Heart left ventricle (tissue), 16 donors: Measurements from ENCODE around the gene LCN10. TPM values are rescaled to one million over a fixed set of nuclear protein-coding genes. Genes with fewer than 3 reads are reported as not detected.
"Not testable (repeated sequence)": the region's sequence is repeated elsewhere in the genome, so short reads cannot be mapped to it uniquely, and the experiment has no call there.

Experiments used
- ATAC-seq, 4 donors: fragments of 200-7000 bp; cut with Tn5 transposase; one replicate each; pipeline ENCODE4 v1.9.1; 2020 to 2022; ENCODE audit warnings: moderate library complexity in 4 of 4, mild to moderate bottlenecking in 3 of 4, moderate number of reproducible peaks in 1 of 4
- DNase-seq, 5 donors: peaks; one replicate each; pipeline ENCODE4 v3.0.0-alpha.2; 2020
- H3K27ac ChIP-seq, 12 donors: fragments of 200-600 bp; sonication (generic) in 4 of 12; one replicate each; pipeline versions ENCODE4 v1.5.0 to v1.8.0; 2016 to 2022; ENCODE audit warnings: mild to moderate bottlenecking in 2 of 12
- H3K27me3 ChIP-seq, 9 donors: fragments of 200-600 bp; sonication (generic) in 2 of 9; one replicate each; pipeline versions ENCODE4 v1.5.1 to v1.8.0; 2016 to 2022; ENCODE audit warnings: mild to moderate bottlenecking in 3 of 9
- H3K36me3 ChIP-seq, 9 donors: fragments of 200-600 bp; sonication (generic) in 2 of 9; one replicate each; pipeline versions ENCODE4 v1.5.0 to v1.8.0; 2018 to 2022; ENCODE audit warnings: mild to moderate bottlenecking in 2 of 9
- H3K4me1 ChIP-seq, 12 donors: fragments of 200-600 bp; sonication (generic) in 4 of 12; one replicate each; pipeline versions ENCODE4 v1.5.0 to v1.8.0; 2016 to 2022; ENCODE audit warnings: mild to moderate bottlenecking in 3 of 12
- H3K4me3 ChIP-seq, 12 donors: fragments of 200-600 bp; sonication (generic) in 4 of 12; one replicate each; pipeline versions ENCODE4 v1.5.0 to v1.8.0; 2017 to 2022; ENCODE audit warnings: mild to moderate bottlenecking in 9 of 12, moderate library complexity in 4 of 12
- H3K9me3 ChIP-seq, 12 donors: fragments of 200-600 bp; sonication (generic) in 4 of 12; one replicate each; pipeline versions ENCODE4 v1.5.0 to v1.8.0; 2016 to 2022; ENCODE audit warnings: mild to moderate bottlenecking in 1 of 12
- CTCF ChIP-seq, 12 donors: fragments of 200-600 bp; sonication (generic) in 4 of 12; IDR thresholded peaks; one replicate each; pipeline versions ENCODE4 v1.5.0 to v1.8.0; 2018 to 2022; ENCODE audit warnings: antibody characterized with exemption in 12 of 12, mild to moderate bottlenecking in 5 of 12
- POLR2A ChIP-seq, 2 donors: fragments of 450-650 bp; IDR thresholded peaks; one replicate each; pipeline ENCODE4 v1.6.1; 2017; ENCODE audit warnings: antibody characterized with exemption in 2 of 2, mild to moderate bottlenecking in 2 of 2, moderate library complexity in 2 of 2
- whole genome bisulfite sequencing, 4 donors: extraction: QIAGEN DNeasy Blood & Tissue Kit in 2 of 4; methylation state at CpG; one replicate each; pipeline versions ENCODE4 v1.1.5 to v1.1.7; 2013 to 2018; 5-methylcytosine and 5-hydroxymethylcytosine counted together
- intact Hi-C, 10 donors: fragments of 100-400 bp; cut with DNase I; formaldehyde crosslinking; loops; one replicate each; pipeline versions ENCODE4 v1.11.1 to v1.14.2; 2022
- polyA plus RNA-seq, 2 donors: library from polyadenylated mRNA; stranded (reverse); fragments of 200-250 nt; gene quantifications; one replicate each; pipeline ENCODE4 v1.2.3, GENCODE V29; 2013
- total RNA-seq, 9 donors: library from RNA; depleted of rRNA in 2 of 9; stranded (reverse); fragments of >200 nt in 2 of 9; fragmentation: NEBNext Ultra II Directional in 3 of 9; extraction: Animal tissue kit (Norgen Biotek cat#: 25700) in 3 of 9; gene quantifications; one replicate each; pipeline versions ENCODE4 v1.1.0 to v1.2.4, GENCODE V29; 2016 to 2023
- donor health status: ischemic (EF 13 %, LVEDD 7.1; RV severe dilation, severe dysfunction).
- donor health status: healthy with polysubstance abuse.
- donor health status: DM: no; HTN: yes; CAD: no.
- donor health status: DM: no; HTN: no; CAD: no.
- donor health status: ischemic (EF 25% LVEDD 6.9; RV normal size, moderate dysfunction).
- donor health status: ischemic (EF 25% LVEDD 5.7; RV mildly dilated, moderate dysfunction).
- donor health status: healthy.
- donor health status: DM: yes; HTN: yes; CAD: no.
- donor health status: ischemic (EF 35%, LVEDD 5.7; RV mildly dilated, moderate dysfunction).
- donor health status: nonischemic (EF 11% LVEDD 7.7; RV severe dilation, severe dysfunction).
- donor health status: DM: yes; HTN: yes; CAD: no.
- donor health status: PGD.
- donor health status: ischemic (EF 29% LVEDD 5.4; RV normal size, mild dysfunction).
- donor health status: nonischemic (EF 23%, LVEDD 6.1; RV moderate dilation, normal function).

Gene LCN10
- total and polyA plus RNA-seq, 11 donors = 0.50 to 40.7 (median 10.5) TPM

- no peak for TF ChIP-seq CTCF (IDR thresholded peaks at IDR 0.05)
- TF ChIP-seq POLR2A (IDR thresholded peaks at IDR 0.05) = no peak
- Histone ChIP-seq H3K4me1 (peaks cover 0 to 24% (median 11%) of the 10 kb centered on the region in 12 donors), H3K27me3 (no peaks in the 10 kb centered on the region), H3K4me3 (no peak overlapping the region), H3K36me3 (no peaks in the 10 kb centered on the region), H3K9me3 (no peaks in the 10 kb centered on the region), H3K27ac (no peak overlapping the region)
- no peak for ATAC-seq
- no peak for DNase-seq
- intact Hi-C loops = loop anchor here in 8 of 10 donors (2.0 to 10.0 kb wide), 6 partner anchors 248 to 448 kb away; partner anchors contain the start of genes CYSRT1 (in 2 of the 8), RNF224 (in 2 of the 8), RNF208 (in 1 of the 8) and SLC34A3 (in 1 of the 8)
- WGBS, 4 donors = 67 to 77% (median 72%) methylated on average over 10 of the region's 10 CpGs
Measured at GRCh38 chr9:136786451-136786850, 43.7 kb upstream of the LCN10 start.

- H3K27ac ChIP-seq, ATAC-seq, DNase-seq, H3K36me3 ChIP-seq, H3K9me3 ChIP-seq, H3K4me3 ChIP-seq, H3K27me3 ChIP-seq: not testable (repeated sequence)
- intact Hi-C loops = loop anchor here in 8 of 10 donors (2.0 to 10.0 kb wide), 6 partner anchors 249 to 449 kb away; partner anchors contain the start of genes CYSRT1 (in 2 of the 8), RNF224 (in 2 of the 8), RNF208 (in 1 of the 8) and SLC34A3 (in 1 of the 8)
- 86 to 92% (median 89%) methylated on average over 18 to 23 of the region's 23 CpGs for WGBS, 4 donors
- H3K4me1 ChIP-seq = peaks cover 0 to 23% (median 9%) of the 10 kb centered on the region in 12 donors
Measured at GRCh38 chr9:136785565-136786355, 43.0 kb upstream of the LCN10 start.

- intact Hi-C loops = loop anchor here in 4 of 10 donors (5.0 to 10.0 kb wide), 5 partner anchors 280 to 450 kb away; partner anchors contain the start of genes CYSRT1 (in 2 of the 4), RNF224 (in 2 of the 4), RNF208 (in 1 of the 4) and SLC34A3 (in 1 of the 4)
- TF ChIP-seq CTCF (IDR thresholded peaks at IDR 0.05) = no peak
- no peak for TF ChIP-seq POLR2A (IDR thresholded peaks at IDR 0.05)
- H3K27me3 ChIP-seq = no peaks in the 10 kb centered on the region
- H3K4me3 ChIP-seq = no peak overlapping the region
- DNase-seq (no peak), ATAC-seq (no peak)
- H3K36me3 ChIP-seq = no peaks in the 10 kb centered on the region
- H3K9me3 ChIP-seq = no peaks in the 10 kb centered on the region
- H3K4me1 ChIP-seq = peaks cover 0 to 16% (median 2%) of the 10 kb centered on the region in 12 donors
- no peak overlapping the region for H3K27ac ChIP-seq
- 77 to 87% (median 83%) methylated on average over 6 of the region's 6 CpGs for WGBS, 4 donors
Measured at GRCh38 chr9:136784997-136785361, 42.2 kb upstream of the LCN10 start.

GRCh38 chr9:136784249-136784996 lies 41.7 kb upstream of the LCN10 start:
- intact Hi-C loops = loop anchor here in 3 of 10 donors (10.0 kb wide), 3 partner anchors 280 to 450 kb away; partner anchors contain the start of genes CYSRT1 (in 1 of the 3), RNF208 (in 1 of the 3), RNF224 (in 1 of the 3) and SLC34A3 (in 1 of the 3)
- H3K36me3 ChIP-seq = no peaks in the 10 kb centered on the region
- 56 to 65% (median 60%) methylated on average over 9 of the region's 9 CpGs for WGBS, 4 donors
- H3K27me3 ChIP-seq = no peaks in the 10 kb centered on the region
- no peak overlapping the region for H3K4me3 ChIP-seq
- no peaks in the 10 kb centered on the region for H3K9me3 ChIP-seq
- H3K4me1 ChIP-seq = peaks cover 0 to 14% (median 0%) of the 10 kb centered on the region in 12 donors
- no peak overlapping the region for H3K27ac ChIP-seq
- TF ChIP-seq POLR2A (IDR thresholded peaks at IDR 0.05) (no peak), CTCF (IDR thresholded peaks at IDR 0.05) (peak in 11 of 12 donors; percentile 25 to 59 (median 45))
- DNase-seq (no peak), ATAC-seq (no peak)
